ENCODE measurements around the gene ENDOG. TPM values are rescaled to one million over a fixed set of nuclear protein-coding genes. Genes with fewer than 3 reads are reported as not detected.

Gene ENDOG
- polyA plus RNA-seq (2012; ENCODE audit: insufficient read length, low read depth): 57.5 TPM

GRCh38 chr9:128818099-128818838 is at the start of gene ENDOG:
Gene ENDOG, plus strand, starts transcription at chr9:128818500. Its CDS starts 185 bp downstream, at chr9:128818685.
- TF ChIP-seq FOXP2 (optimal IDR thresholded peaks at IDR 0.05; ENCODE audit: borderline replicate concordance, extremely low read depth, extremely low read length, insufficient read depth) (no peak), SIN3A (IDR thresholded peaks at IDR 0.05; ENCODE audit: borderline replicate concordance, insufficient read depth, low read length) (no peak), POLR2AphosphoS5 (IDR thresholded peaks at IDR 0.05; ENCODE audit: low read depth, low read length) (peak; percentile 88), REST (IDR thresholded peaks at IDR 0.05; ENCODE audit: insufficient read depth in 1 of 2, low read depth in 2 of 2, low read length in 2 of 2) (peak in 1 of 2 experiments; percentile 23; a peak in 1 of 4 replicates), TAF1 (IDR thresholded peaks at IDR 0.05; ENCODE audit: borderline replicate concordance, insufficient read depth, low read length) (peak; percentile 55; the same call in 1 of the 2 replicates)

- TF ChIP-seq TAF1 (IDR thresholded peaks at IDR 0.05; ENCODE audit: borderline replicate concordance, insufficient read depth, low read length) (no peak), POLR2AphosphoS5 (IDR thresholded peaks at IDR 0.05; ENCODE audit: low read depth, low read length) (no peak), SIN3A (IDR thresholded peaks at IDR 0.05; ENCODE audit: borderline replicate concordance, insufficient read depth, low read length) (no peak), REST (IDR thresholded peaks at IDR 0.05; ENCODE audit: insufficient read depth in 1 of 2, low read depth in 2 of 2, low read length in 2 of 2) (no peak), FOXP2 (optimal IDR thresholded peaks at IDR 0.05; ENCODE audit: borderline replicate concordance, extremely low read depth, extremely low read length, insufficient read depth) (no peak)
Measured at GRCh38 chr9:128768606-128769005, 49.7 kb upstream of the ENDOG start.

- no peak for TF ChIP-seq FOXP2 (optimal IDR thresholded peaks at IDR 0.05; ENCODE audit: borderline replicate concordance, extremely low read depth, extremely low read length, insufficient read depth)
- no peak for TF ChIP-seq POLR2AphosphoS5 (IDR thresholded peaks at IDR 0.05; ENCODE audit: low read depth, low read length)
- TF ChIP-seq SIN3A (IDR thresholded peaks at IDR 0.05; ENCODE audit: borderline replicate concordance, insufficient read depth, low read length): no peak
- no peak for TF ChIP-seq TAF1 (IDR thresholded peaks at IDR 0.05; ENCODE audit: borderline replicate concordance, insufficient read depth, low read length)
- TF ChIP-seq REST (IDR thresholded peaks at IDR 0.05; ENCODE audit: insufficient read depth in 1 of 2, low read depth in 2 of 2, low read length in 2 of 2): no peak
Measured at GRCh38 chr9:128770286-128771030, 47.8 kb upstream of the ENDOG start.

- no peak for TF ChIP-seq TAF1 (IDR thresholded peaks at IDR 0.05; ENCODE audit: borderline replicate concordance, insufficient read depth, low read length)
- TF ChIP-seq FOXP2 (optimal IDR thresholded peaks at IDR 0.05; ENCODE audit: borderline replicate concordance, extremely low read depth, extremely low read length, insufficient read depth): no peak
- no peak for TF ChIP-seq POLR2AphosphoS5 (IDR thresholded peaks at IDR 0.05; ENCODE audit: low read depth, low read length)
- TF ChIP-seq REST (IDR thresholded peaks at IDR 0.05; ENCODE audit: insufficient read depth in 1 of 2, low read depth in 2 of 2, low read length in 2 of 2): no peak
- TF ChIP-seq SIN3A (IDR thresholded peaks at IDR 0.05; ENCODE audit: borderline replicate concordance, insufficient read depth, low read length): no peak
Measured at GRCh38 chr9:128771094-128771721, 47.1 kb upstream of the ENDOG start.
